HuH-7.5 (cell line): ENCODE measurements around the gene KLHL21.

Source experiments
- DNase-seq: peaks from one replicate; pipeline ENCODE4 v3.0.0; 2011; ENCODE audit warnings: low spot score

Gene KLHL21

DNA sequence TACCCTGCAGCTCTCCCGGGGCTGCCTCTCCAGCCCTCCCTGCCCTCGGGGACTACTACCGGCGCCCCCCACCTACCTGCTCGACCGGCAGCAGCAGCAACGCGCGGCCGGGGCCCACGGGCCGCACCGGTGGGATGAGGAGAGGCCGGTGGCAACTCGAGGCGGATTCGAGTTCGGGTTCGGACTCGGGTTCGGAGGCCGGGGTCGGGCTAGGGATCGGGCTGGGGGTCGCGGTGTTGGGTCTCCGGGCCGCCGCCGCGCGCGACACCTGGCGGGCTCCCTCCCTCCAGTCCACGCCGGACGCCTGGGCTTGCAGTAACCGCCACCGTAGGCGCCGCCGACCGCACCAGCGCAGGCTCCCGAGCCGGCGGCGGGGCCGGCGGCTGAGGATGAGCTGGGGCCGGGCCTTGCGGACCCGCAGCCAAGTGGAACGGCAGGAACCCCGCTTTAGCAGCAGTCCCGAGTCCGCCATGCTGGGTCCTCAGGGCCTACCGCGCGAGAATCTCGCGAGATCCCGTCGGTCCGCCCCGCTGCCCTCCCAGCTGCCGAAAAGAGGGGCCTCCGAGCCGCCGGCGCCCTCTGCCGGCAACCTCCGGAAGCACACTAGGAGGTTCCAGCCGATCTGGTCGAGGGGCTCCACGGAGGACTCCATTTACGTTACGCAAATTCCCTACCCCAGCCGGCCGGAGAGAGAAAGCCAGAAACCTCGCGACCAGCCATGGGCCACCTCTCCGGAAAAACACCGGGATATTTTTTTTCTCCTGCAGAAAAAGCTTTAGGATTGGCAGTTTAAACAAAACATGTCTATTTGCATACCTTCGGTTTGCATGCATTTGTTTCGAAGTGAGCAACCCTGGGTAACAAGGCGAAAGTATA, 48.4 kb downstream of the KLHL21 start, which contains the start of gene NOL9:
Gene NOL9, minus strand, starts transcription at position 483 of the 876 bp plus-strand sequence. Its CDS starts 11 bp downstream, at position 472.
- peak; percentile 92 for DNase-seq

DNA sequence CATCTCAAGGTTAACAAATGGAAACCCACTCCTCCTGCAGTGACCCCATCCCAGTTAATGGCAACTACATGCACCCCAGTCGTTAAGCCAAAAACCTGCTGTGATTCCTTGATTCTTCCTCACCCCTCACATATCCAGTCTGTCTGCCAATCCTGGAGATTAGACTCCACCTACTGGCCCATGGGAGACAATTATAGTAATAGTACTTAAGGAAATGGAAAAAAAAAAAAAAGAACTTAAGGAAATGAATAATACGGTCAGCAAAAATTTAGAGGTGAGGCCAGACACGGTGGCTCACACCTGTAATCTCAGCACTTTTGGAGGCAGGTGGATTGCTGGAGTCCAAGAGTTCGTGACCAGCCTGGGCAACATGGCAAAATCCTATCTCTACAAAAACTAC, 55.4 kb downstream of the KLHL21 start:
- DNase-seq = no peak

DNA sequence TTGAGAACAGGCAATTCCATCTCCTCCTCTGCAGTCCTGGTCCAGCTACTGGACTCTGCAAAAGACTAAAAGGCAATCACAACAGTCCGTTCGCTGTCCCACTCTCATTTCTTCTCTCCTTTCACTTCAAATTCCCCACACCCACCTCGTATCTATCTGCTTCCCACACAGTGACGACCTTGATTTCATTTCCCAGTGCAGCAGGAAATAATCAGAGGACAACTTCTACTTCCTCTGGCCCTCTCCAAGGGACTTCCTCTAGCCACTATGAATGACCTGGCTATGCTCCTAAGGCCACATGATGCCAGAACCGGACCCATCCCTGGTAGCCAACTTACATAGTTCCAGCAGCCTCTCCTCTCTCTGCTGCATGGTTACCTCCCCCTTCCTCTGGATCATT, 56.3 kb downstream of the KLHL21 start:
- no peak for DNase-seq

GRCh38 chr1:6545276-6546112, 57.2 kb downstream of the KLHL21 start:
- DNase-seq = no peak

DNA sequence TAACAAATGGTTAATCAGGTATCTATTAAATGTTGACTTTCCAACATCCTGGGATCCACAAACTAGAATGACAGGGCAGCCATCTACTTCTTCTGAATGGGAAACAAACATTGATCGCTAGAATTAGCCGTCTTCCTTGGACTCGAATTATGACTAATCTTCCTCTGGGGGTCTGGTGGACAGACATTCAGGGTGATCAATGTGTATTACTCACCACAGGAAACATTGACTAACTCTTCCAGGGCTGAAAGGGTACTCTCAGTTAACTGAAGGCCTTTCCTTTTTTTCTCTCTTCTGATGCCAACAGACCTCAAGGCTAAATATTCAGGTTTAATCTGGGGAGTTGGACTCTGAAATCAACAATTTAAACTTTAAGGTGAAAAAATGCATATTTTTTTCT, 57.8 kb downstream of the KLHL21 start:
- DNase-seq = no peak
